GM23338 (cell line): ENCODE data around the gene GPR42.

Experiments
- CREB1 ChIP-seq: fragments of 250-450 bp; sonication (Bioruptor Pico); IDR thresholded peaks from 2 replicates; pipeline ENCODE4 v1.5.0; 2020; ENCODE audit warnings: low read depth, mild to moderate bottlenecking, moderate library complexity
- ETS1 ChIP-seq: IDR thresholded peaks from 2 replicates; pipeline ENCODE4 v1.6.1; 2016; ENCODE audit warnings: antibody characterized with exemption
- EZH2 ChIP-seq: fragments of 200-600 bp; sonication (generic); IDR thresholded peaks from one replicate; pipeline ENCODE4 v1.8.0; 2017; ENCODE audit warnings: antibody characterized with exemption, mild to moderate bottlenecking, low read depth; ENCODE audit not compliant: unreplicated experiment
- EZH2phosphoT487 ChIP-seq: fragments of 200-600 bp; sonication (generic); IDR thresholded peaks from one replicate; pipeline ENCODE4 v1.8.1; 2018; ENCODE audit warnings: antibody characterized with exemption; ENCODE audit not compliant: unreplicated experiment
- JUNB ChIP-seq: IDR thresholded peaks from one replicate; pipeline ENCODE4 v1.6.1; 2016; ENCODE audit warnings: antibody characterized with exemption; ENCODE audit not compliant: unreplicated experiment
- NANOG ChIP-seq: IDR thresholded peaks from 2 replicates; pipeline ENCODE4 v1.6.1; 2016; ENCODE audit warnings: antibody characterized with exemption, borderline replicate concordance
- POLR2AphosphoS5 ChIP-seq: IDR thresholded peaks from 2 replicates; pipeline ENCODE4 v1.6.1; 2016; ENCODE audit warnings: antibody characterized with exemption, low read depth
- REST ChIP-seq: IDR thresholded peaks from one replicate; pipeline ENCODE4 v1.6.1; 2018; ENCODE audit warnings: antibody characterized with exemption; ENCODE audit not compliant: unreplicated experiment
- STAT1 ChIP-seq: IDR thresholded peaks from one replicate; pipeline ENCODE4 v1.6.1; 2016; ENCODE audit warnings: antibody characterized with exemption; ENCODE audit not compliant: unreplicated experiment
- ZNF331 ChIP-seq: fragments of 250-450 bp; sonication (Bioruptor Pico); IDR thresholded peaks from 2 replicates; pipeline ENCODE4 v1.5.0; 2020; ENCODE audit warnings: low read depth, mild to moderate bottlenecking, moderate library complexity
- ZNF462 ChIP-seq: fragments of 250-450 bp; sonication (Bioruptor Pico); IDR thresholded peaks from 2 replicates; pipeline ENCODE4 v1.5.0; 2020; ENCODE audit warnings: mild to moderate bottlenecking, moderate library complexity
- TF ChIP-seq, protein P1 (sequence below), 2 experiments: fragments of 200-600 bp in 1 of 2; sonication (generic) in 1 of 2; conservative IDR thresholded peaks; 2 replicates each; pipeline versions ENCODE4 v1.5.1 to v1.6.1; 2016 to 2017; ENCODE audit warnings: antibody characterized with exemption in 2 of 2, low read depth in 2 of 2, mild to moderate bottlenecking in 2 of 2, moderate library complexity in 1 of 2

- TF ChIP-seq JUNB (no peak), ETS1 (no peak), POLR2AphosphoS5 (no peak), EZH2phosphoT487 (no peak), EZH2 (no peak), CREB1 (no peak), ZNF462 (CRISPR knock-in tag) (no peak), REST (no peak), STAT1 (no peak), NANOG (no peak), ZNF331 (CRISPR knock-in tag) (no peak)
- TF ChIP-seq, protein P1, sequence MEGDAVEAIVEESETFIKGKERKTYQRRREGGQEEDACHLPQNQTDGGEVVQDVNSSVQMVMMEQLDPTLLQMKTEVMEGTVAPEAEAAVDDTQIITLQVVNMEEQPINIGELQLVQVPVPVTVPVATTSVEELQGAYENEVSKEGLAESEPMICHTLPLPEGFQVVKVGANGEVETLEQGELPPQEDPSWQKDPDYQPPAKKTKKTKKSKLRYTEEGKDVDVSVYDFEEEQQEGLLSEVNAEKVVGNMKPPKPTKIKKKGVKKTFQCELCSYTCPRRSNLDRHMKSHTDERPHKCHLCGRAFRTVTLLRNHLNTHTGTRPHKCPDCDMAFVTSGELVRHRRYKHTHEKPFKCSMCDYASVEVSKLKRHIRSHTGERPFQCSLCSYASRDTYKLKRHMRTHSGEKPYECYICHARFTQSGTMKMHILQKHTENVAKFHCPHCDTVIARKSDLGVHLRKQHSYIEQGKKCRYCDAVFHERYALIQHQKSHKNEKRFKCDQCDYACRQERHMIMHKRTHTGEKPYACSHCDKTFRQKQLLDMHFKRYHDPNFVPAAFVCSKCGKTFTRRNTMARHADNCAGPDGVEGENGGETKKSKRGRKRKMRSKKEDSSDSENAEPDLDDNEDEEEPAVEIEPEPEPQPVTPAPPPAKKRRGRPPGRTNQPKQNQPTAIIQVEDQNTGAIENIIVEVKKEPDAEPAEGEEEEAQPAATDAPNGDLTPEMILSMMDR (conservative IDR thresholded peaks at IDR 0.05; ENCODE audit: low read depth in 2 of 2): no peak
These were observed 28.4 kb upstream of the GPR42 start for GRCh38 chr19:35342430-35342829.
